GM18505 (cell line): ENCODE measurements around the gene TCEAL2.
"Not testable (repeated sequence)": the region's sequence is repeated elsewhere in the genome, so short reads cannot be mapped to it uniquely, and the experiment has no call there.

Source experiments
- ATAC-seq: cut with Tn5 transposase; IDR thresholded peaks from one replicate; pipeline ENCODE4 v1.9.1; 2021; ENCODE audit not compliant: unreplicated experiment
- POLR2A ChIP-seq: IDR thresholded peaks from 4 replicates; pipeline ENCODE4 v1.6.1; 2011; ENCODE audit warnings: borderline replicate concordance; ENCODE audit not compliant: insufficient read depth, insufficient read length; ENCODE audit errors: extremely low read depth

TCEAL2 gene

GRCh38 chrX:102125436-102125835 lies at the start of gene TCEAL2:
TCEAL2 (plus strand) TSS chrX:102125679; CDS start chrX:102126831, 1,152 bp downstream.
- ATAC-seq, result not testable (repeated sequence)

DNA sequence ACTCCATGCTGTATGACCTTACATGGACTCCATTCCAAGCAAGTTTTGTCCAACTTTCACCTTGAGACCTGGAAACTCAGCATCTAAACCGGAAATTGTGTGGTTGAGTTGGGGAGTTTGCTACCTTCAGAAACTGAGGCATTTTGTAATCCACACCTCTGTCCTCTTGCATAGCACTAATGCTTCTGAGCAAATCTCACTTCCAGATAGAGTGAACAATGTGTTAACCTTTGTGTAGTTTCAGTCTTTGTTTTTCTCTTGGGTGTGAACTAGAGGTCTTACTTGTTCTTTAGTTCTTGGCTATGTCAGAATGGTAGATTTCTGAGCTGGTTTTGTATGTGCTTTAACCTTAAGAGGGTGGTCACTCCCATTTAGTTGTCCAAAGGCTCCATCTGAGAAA lies 48.1 kb upstream of the TCEAL2 start:
- no peak for TF ChIP-seq POLR2A
- no peak for ATAC-seq

GRCh38 chrX:102085706-102086105 lies 39.8 kb upstream of the TCEAL2 start:
- TF ChIP-seq POLR2A, result no peak
- ATAC-seq, result no peak

- no peak for TF ChIP-seq POLR2A
- ATAC-seq, result no peak
These were observed 12.1 kb upstream of the TCEAL2 start for GRCh38 chrX:102113367-102113766.

DNA sequence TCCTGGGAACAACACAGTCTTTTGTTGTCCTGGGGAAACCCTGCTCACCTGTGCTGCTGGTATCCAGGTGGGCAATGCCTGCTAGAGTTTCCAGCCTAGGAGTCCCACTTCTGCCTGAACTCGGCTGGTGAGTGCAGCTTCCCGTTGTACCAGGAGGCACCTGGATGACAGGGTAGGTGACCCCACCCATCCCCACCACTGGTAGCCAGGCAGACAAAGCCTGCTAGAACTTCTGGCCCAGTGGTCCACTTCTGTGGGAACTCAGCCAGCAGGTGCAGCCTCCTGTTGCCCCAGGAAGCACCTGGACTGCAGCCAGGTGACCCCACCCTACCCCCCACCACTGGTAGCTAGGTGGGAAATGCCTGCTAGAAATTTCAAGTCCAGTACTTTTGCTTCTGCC lies 9.7 kb upstream of the TCEAL2 start:
- no peak for ATAC-seq
- TF ChIP-seq POLR2A, result no peak

- not testable (repeated sequence) for ATAC-seq
These were observed 465 bp upstream of the TCEAL2 start for GRCh38 chrX:102125014-102125413.

GRCh38 chrX:102126080-102126818 lies 770 bp downstream of the TCEAL2 start:
- not testable (repeated sequence) for ATAC-seq

GRCh38 chrX:102126863-102127262 lies 1.4 kb downstream of the TCEAL2 start:
- no peak for TF ChIP-seq POLR2A
- no peak for ATAC-seq

DNA sequence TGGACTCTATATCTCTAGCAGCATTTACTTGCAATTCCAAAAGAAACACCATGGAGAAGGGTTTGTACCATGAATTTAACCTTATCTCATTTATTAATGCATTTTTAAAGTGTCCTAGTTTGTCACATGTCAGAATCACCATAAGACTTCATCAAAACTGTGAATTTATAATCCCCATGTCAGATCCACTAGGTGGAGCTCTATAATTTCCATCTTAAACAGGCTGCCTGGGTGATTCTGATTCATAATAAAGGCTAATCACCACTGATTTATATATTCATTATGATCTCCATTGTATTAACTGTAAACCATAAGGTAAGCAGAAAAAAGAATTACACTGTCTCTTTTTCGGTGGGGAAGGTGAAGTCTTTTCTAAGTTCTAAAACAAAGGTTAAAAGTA lies 4.0 kb downstream of the TCEAL2 start:
- ATAC-seq, result no peak
- no peak for TF ChIP-seq POLR2A

DNA sequence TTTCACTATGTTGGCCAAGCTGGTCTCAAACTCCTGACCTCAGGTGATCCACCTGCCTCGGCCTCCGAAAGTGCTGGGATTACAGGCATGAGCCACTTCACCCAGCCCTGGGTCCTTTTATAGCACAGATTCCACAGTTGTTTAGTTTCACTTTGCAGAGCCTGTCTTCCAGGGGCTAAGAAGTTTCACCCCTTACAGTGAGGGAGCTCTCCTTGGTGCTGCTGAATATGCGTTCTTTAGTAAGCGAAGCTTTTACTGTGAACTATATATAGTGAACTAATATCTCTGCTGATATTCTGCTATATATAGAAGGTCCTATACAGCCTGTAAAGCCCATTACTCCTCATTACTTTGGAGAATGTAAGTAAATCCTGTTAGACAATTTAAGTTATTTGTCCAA lies 12.6 kb downstream of the TCEAL2 start:
- ATAC-seq, result no peak
- no peak for TF ChIP-seq POLR2A

DNA sequence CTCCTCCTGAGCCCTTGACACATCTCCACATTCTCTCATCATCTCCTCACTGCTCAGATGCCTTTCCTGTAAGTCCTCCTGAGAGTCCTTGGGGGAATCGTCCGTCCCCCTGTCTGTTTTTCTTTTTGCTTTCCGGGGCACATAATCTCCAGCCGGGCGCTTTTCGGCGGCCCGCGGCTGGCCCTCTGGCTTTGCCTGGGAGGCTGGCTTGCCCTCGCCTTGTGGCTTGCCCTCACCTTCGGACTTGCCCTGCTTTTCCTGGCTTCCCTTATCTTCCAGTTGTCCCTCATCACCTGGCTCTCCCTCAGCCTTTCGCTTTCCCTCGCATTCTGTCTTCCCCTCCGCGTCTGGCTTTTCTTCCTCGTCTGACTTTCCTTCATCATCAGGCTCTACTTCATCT lies 15.4 kb downstream of the TCEAL2 start:
- ATAC-seq, result not testable (repeated sequence)

DNA sequence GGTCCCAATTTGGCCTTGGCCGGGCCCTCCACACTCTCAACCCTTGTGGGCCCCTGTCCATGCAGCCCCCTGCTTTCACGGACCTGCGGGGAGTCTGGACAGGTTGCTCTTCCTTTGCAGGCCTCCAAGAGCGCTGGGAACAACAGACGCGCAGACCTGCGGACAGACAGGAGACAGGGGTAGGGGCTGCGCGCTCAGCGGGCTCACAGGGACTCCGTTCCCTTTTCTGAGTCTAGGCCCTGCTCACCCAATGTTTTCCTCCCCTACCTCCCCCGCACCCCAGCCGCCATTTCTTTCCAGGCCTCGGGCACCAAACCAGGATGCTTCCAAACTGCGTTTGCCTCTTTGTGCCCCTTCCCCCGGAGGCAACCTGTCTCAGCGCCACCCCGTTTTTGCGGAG lies 16.2 kb downstream of the TCEAL2 start:
- not testable (repeated sequence) for ATAC-seq

DNA sequence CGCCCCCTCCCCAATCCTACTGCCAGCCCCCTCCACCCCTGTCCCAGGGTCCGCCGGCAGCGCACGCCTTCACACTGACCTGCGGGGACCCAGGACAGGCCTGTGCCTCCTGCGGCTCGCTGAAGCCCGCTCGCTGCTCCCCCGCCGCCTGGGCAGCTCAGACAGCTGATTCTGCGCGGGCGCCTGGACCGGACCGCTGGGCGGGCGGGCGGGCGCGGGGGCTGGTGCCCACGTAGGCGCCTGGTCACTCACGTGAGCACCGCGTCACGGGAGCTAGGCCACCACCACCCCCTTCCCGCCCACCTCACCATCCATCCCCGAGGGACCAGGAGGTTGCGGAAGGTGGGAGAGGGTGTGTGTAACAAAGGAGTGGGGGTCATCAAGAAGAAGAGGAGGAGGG lies 16.8 kb downstream of the TCEAL2 start, which contains the start of gene TCEAL6:
Gene TCEAL6, minus strand, starts transcription at position 208 of the 400 bp plus-strand sequence.
- ATAC-seq, result not testable (repeated sequence)

- no peak for ATAC-seq
- TF ChIP-seq POLR2A, result no peak
These were observed 28.9 kb downstream of the TCEAL2 start for GRCh38 chrX:102154218-102154860.
